ENCODE measurements around the gene ATP8B4.

ATP8B4 gene

GRCh38 chr15:49848282-49848724 is 270.7 kb downstream of the ATP8B4 start:
- DNase-seq = no peak

GRCh38 chr15:49847423-49848281 is 271.4 kb downstream of the ATP8B4 start:
- DNase-seq = no peak

DNA sequence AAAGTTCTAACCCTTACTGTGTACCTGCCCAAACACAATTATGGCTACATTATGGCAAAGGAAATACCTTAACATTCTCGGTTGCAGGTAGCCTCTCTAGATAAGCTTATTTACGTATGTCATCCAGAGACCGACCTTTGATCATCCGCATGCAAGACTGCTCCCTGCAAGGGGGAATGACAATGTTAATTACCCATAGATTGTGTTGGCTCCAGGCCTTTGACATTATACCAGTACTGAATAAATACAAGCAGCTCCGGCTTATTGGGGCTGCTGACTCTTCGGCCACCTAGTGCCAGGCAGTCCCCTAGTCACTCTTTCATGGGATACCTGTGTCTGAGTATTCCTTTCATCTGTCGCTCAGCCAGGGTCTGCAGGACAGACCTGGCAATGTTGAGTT is 274.6 kb downstream of the ATP8B4 start:
- DNase-seq = no peak

- DNase-seq = no peak
Observed at GRCh38 chr15:49843725-49844124, 275.3 kb downstream of the ATP8B4 start.

GRCh38 chr15:49842031-49842730 is 276.9 kb downstream of the ATP8B4 start:
- no peak for DNase-seq

GRCh38 chr15:49832511-49832910 is 286.5 kb downstream of the ATP8B4 start:
- DNase-seq = no peak

GRCh38 chr15:49831206-49831965 is 287.6 kb downstream of the ATP8B4 start:
- no peak for DNase-seq

- DNase-seq = no peak
Observed at GRCh38 chr15:49830391-49830790, 288.6 kb downstream of the ATP8B4 start.

GRCh38 chr15:49827311-49827710 is 291.7 kb downstream of the ATP8B4 start:
- DNase-seq = no peak

DNA sequence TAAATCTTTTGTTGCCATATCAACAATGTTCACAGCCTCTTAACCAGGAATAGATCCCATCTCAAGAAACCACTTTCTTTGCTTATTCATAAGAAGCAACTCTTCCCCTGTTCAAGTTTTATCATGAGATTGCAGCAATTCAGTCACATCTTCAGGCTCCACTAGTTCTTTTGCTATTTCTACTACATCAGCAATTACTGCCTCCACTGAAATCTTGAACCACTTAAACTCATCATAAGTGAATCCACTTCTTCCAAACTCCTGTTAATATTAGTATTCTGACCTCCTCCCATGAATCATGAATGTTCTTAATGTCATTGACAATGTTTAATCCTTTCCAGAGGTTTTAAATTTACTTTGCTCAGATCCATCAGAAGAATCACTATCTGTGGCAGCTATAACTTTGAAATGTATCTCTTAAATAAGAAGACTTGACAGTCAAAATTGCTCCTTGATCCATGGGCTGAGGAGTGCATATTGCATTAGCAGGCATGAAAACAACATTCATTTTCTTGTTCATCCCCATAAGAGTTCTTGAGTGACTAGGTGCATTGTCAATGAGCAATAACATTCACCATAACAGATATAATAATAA is 292.3 kb downstream of the ATP8B4 start:
- no peak for DNase-seq

DNA sequence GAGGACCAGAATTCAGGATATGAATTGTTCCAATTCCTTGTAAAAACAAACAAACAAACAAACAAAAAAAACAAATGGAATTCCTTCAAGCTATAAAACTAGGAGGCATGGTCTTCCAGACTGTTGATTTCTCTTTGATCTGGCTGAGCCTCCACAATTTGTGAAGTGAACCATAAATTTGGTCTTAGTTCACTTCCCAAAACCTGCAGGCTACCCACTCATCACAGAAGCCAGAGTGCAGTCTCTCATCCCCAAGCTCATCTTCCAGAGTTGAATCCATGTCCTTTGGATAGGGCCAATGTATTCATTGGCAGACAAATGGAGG is 294.3 kb downstream of the ATP8B4 start:
- DNase-seq = no peak

DNA sequence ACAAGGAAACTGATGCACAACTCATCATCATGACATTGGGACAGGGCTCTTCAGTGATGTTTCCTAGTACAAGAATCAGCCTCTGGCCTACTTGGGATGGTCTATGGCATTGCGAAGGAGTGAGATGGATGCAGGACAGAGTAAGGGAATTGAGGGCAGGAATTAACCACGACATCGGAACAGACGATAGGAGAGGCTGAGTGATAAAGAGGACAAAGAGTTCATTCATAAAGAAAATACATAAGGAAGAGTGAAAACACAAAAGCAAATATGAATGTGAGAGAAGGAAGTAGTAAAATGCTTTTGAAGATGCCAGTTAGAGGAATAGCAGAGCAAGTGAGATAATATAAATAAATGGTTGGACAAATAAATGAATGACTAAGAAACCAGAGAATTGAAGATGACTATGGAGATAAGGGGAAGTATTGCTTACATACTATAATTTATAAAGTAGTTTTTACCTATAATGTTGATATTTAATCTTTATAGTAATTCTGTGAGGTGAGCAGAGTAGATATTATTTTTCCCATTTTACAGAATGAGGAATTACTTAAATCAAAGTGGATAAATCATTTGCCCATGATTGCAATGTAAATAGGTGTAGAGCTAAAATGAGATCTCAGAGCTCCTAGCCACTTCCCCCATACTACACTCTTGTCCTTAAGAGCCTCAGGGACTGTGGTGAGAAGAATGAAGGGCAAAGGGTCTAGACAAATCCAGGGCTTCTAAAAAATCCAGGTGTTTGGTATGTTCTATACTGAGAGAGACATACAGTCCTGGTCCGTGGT is 294.9 kb downstream of the ATP8B4 start:
- no peak for DNase-seq

DNA sequence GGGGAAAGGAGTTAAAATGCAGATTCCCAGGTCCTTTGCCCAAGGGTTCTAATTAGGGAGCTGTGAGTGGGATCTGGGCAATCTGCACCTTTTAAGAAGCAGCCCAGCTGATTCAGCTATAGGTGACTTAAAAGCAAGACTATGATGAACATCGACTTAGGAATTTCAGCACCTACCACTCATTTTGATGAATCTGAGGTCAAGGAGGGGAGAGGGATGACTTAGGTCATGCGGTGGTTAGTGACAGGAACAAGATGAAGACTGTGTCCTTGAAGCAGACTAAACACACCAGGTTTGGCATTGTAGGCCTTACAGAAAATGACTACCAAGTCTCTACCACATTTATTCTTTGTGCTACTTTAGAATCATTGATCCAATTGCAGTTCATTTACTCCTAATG is 301.9 kb downstream of the ATP8B4 start:
- DNase-seq = no peak

GRCh38 chr15:49815950-49816349 is 303.1 kb downstream of the ATP8B4 start:
- DNase-seq = no peak

DNA sequence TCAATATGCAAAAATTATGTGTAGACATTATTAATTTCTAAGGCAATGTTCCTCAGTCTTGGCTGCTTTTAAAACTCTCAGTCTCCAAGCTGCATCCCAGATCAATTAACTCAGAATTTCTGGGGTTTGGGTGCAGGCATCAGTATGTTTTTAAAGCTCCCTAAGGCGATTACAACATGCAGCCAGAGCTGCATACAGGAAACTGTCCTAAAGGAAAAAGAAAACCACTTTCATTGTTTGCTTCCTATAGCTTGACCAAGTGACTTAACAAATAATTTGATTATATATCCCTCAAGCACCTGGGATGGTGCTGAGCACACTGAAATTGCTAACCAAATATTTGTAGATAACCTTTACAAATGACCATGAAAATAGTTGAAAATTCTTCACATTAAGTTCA is 303.5 kb downstream of the ATP8B4 start:
- no peak for DNase-seq

DNA sequence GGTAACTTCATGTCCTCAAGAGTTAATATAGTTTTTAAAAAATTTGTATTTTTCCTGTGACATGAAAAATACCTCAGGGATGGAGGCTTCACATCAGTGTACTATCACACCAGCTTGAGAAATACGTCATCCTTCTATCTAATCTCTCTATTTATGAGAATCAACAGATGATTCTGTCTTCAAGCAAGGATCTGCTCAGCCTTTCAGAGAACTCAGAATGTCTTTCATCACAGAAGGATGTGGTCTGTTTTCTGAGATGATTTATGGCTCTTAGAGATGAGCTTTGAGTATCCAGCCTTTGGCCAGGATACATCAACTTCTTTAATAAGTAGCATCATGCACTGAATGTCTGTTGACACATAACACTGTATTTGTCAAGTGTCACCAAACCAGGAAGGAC is 304.3 kb downstream of the ATP8B4 start:
- DNase-seq = no peak

- DNase-seq = no peak
Observed at GRCh38 chr15:49813625-49814024, 305.4 kb downstream of the ATP8B4 start.

DNA sequence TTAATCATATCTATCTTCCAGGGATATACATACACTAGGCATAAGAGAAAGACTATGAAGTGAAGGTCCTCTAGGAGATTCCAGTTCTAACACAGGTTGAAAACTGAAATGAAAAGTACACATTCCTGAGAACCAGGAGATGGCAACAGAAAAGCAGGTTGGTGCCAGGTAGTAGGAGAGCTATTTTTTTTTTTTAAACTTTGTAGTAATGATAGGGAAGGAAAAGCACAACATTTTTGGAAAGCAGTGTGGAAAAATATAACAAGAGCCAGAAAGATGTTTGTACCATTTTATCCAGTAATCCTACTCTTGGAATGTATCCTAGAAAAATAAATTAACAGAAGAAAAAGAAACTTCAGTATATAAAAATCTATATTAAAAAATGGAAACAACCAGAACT is 308.3 kb downstream of the ATP8B4 start:
- DNase-seq = no peak

GRCh38 chr15:49809894-49810609 is 309.0 kb downstream of the ATP8B4 start:
- DNase-seq = no peak

GRCh38 chr15:49808341-49808740 is 310.7 kb downstream of the ATP8B4 start:
- DNase-seq = no peak
